ENCODE data around the gene TMIE. TPM values are rescaled to one million over a fixed set of nuclear protein-coding genes. Genes with fewer than 3 reads are reported as not detected.
"Not testable (repeated sequence)": the region's sequence is repeated elsewhere in the genome, so short reads cannot be mapped to it uniquely, and the experiment has no call there.

The TMIE gene
- total RNA-seq, 4 donors from 2014 or later = 0.33 to 1.2 (median 0.69) TPM; not detected in 1

GRCh38 chr3:46737329-46737731 is 36.1 kb downstream of the TMIE start:
- no peak overlapping the region for H3K27ac ChIP-seq (replicated peaks in 1 of 4)
- no peak for TF ChIP-seq POLR2A (IDR thresholded peaks at IDR 0.05; ENCODE audit: low read depth)
- TF ChIP-seq CTCF (IDR thresholded peaks at IDR 0.05) = no peak
- TF ChIP-seq POLR2AphosphoS5 (IDR thresholded peaks at IDR 0.05) = no peak
- no peak for TF ChIP-seq EP300 (IDR thresholded peaks at IDR 0.05)
- H3K9me3 ChIP-seq = no peaks in the 10 kb centered on the region
- H3K4me3 ChIP-seq = no peak overlapping the region
- no peaks in the 10 kb centered on the region for H3K36me3 ChIP-seq
- 64% methylated on average over 4 of the region's 4 CpGs for WGBS
- no peaks in the 10 kb centered on the region for H3K4me1 ChIP-seq
- intact Hi-C loops (cut with DNase I) = no loop called here
- peak; percentile 75 for DNase-seq (ENCODE audit: extremely low spot score)
- H3K27me3 ChIP-seq = peaks cover 0 to 29% (median 0%) of the 10 kb centered on the region in 4 donors

GRCh38 chr3:46739565-46739964 is 38.4 kb downstream of the TMIE start:
- H3K27ac ChIP-seq (replicated peaks in 1 of 4); H3K4me3 ChIP-seq; H3K4me1 ChIP-seq; H3K36me3 ChIP-seq; intact Hi-C loops (cut with DNase I); H3K9me3 ChIP-seq; DNase-seq (ENCODE audit: extremely low spot score): not testable (repeated sequence)
- H3K27me3 ChIP-seq = peaks cover 0 to 16% (median 0%) of the 10 kb centered on the region in 4 donors
- WGBS = 92% methylated on average over 3 of the region's 3 CpGs

GRCh38 chr3:46742992-46743585 is 41.9 kb downstream of the TMIE start:
- Histone ChIP-seq H3K4me3 (no peak overlapping the region), H3K36me3 (no peaks in the 10 kb centered on the region), H3K9me3 (no peaks in the 10 kb centered on the region), H3K27me3 (peaks cover 0 to 7% (median 0%) of the 10 kb centered on the region in 4 donors), H3K4me1 (no peaks in the 10 kb centered on the region), H3K27ac (replicated peaks in 1 of 4) (no peak overlapping the region)
- no peak for DNase-seq (ENCODE audit: extremely low spot score)
- intact Hi-C loops (cut with DNase I) = no loop called here
- WGBS = 79% methylated on average over 12 of the region's 12 CpGs
- no peak for TF ChIP-seq CTCF (IDR thresholded peaks at IDR 0.05)
- no peak for TF ChIP-seq POLR2AphosphoS5 (IDR thresholded peaks at IDR 0.05)
- TF ChIP-seq EP300 (IDR thresholded peaks at IDR 0.05) = no peak
- TF ChIP-seq POLR2A (IDR thresholded peaks at IDR 0.05; ENCODE audit: low read depth) = no peak

- peaks cover 0 to 4% (median 0%) of the 10 kb centered on the region in 4 donors for H3K27me3 ChIP-seq
- no peak overlapping the region for H3K27ac ChIP-seq (replicated peaks in 1 of 4)
- intact Hi-C loops (cut with DNase I) = no loop called here
- H3K4me3 ChIP-seq = no peak overlapping the region
- no peaks in the 10 kb centered on the region for H3K4me1 ChIP-seq
- DNase-seq (ENCODE audit: extremely low spot score) = no peak
- H3K9me3 ChIP-seq = no peaks in the 10 kb centered on the region
- TF ChIP-seq POLR2AphosphoS5 (IDR thresholded peaks at IDR 0.05) (no peak), CTCF (IDR thresholded peaks at IDR 0.05) (no peak), EP300 (IDR thresholded peaks at IDR 0.05) (no peak), POLR2A (IDR thresholded peaks at IDR 0.05; ENCODE audit: low read depth) (no peak)
- no peaks in the 10 kb centered on the region for H3K36me3 ChIP-seq
These were observed 45.5 kb downstream of the TMIE start for GRCh38 chr3:46746711-46747110.

- H3K27ac ChIP-seq (replicated peaks in 1 of 4) = no peak overlapping the region
- WGBS = 85% methylated on average over 2 of the region's 2 CpGs
- no peaks in the 10 kb centered on the region for H3K36me3 ChIP-seq
- H3K9me3 ChIP-seq = no peaks in the 10 kb centered on the region
- H3K27me3 ChIP-seq = no peaks in the 10 kb centered on the region
- no peaks in the 10 kb centered on the region for H3K4me1 ChIP-seq
- intact Hi-C loops (cut with DNase I) = no loop called here
- DNase-seq (ENCODE audit: extremely low spot score) = no peak
- TF ChIP-seq EP300 (IDR thresholded peaks at IDR 0.05) (no peak), POLR2AphosphoS5 (IDR thresholded peaks at IDR 0.05) (no peak), POLR2A (IDR thresholded peaks at IDR 0.05; ENCODE audit: low read depth) (no peak), CTCF (IDR thresholded peaks at IDR 0.05) (no peak)
- H3K4me3 ChIP-seq = no peak overlapping the region
These were observed 47.0 kb downstream of the TMIE start for GRCh38 chr3:46748170-46748569.
